H9 (cell line): Measurements from ENCODE around the gene MPC1L. TPM values are rescaled to one million over a fixed set of nuclear protein-coding genes. Genes with fewer than 3 reads are reported as not detected.

ENCODE experiments used
- DNase-seq: peaks from one replicate; pipeline ENCODE4 v3.0.0-alpha.2; 2017
- H2AFZ ChIP-seq: one replicate; pipeline ENCODE4 v1.6.1; 2013; ENCODE audit warnings: mild to moderate bottlenecking, low read length, control low read depth, moderate library complexity
- H2AK5ac ChIP-seq: 2 replicates; pipeline ENCODE4 v1.6.1; 2013; ENCODE audit warnings: low read length, control low read depth, mixed read lengths; ENCODE audit not compliant: insufficient read length
- H2BK120ac ChIP-seq: one replicate; pipeline ENCODE4 v1.6.1; 2013; ENCODE audit warnings: low read depth, mild to moderate bottlenecking, low read length, control low read depth, inconsistent platforms; ENCODE audit not compliant: poor library complexity, severe bottlenecking
- H2BK12ac ChIP-seq: 2 replicates; pipeline ENCODE4 v1.6.1; 2013; ENCODE audit warnings: low read length, control low read depth, mixed read lengths, low read depth; ENCODE audit not compliant: insufficient read length
- H2BK15ac ChIP-seq: 2 replicates; pipeline ENCODE4 v1.6.1; 2013; ENCODE audit warnings: low read depth, low read length, control low read depth
- H2BK20ac ChIP-seq: one replicate; pipeline ENCODE4 v1.6.1; 2013; ENCODE audit warnings: low read depth, mild to moderate bottlenecking, low read length, control low read depth, inconsistent platforms; ENCODE audit not compliant: poor library complexity, severe bottlenecking
- H2BK5ac ChIP-seq: 2 replicates; pipeline ENCODE4 v1.6.1; 2013; ENCODE audit warnings: low read length, control low read depth, mixed read lengths; ENCODE audit not compliant: insufficient read length
- H3K14ac ChIP-seq: 2 replicates; pipeline ENCODE4 v1.6.1; 2013; ENCODE audit warnings: low read length, control low read depth; ENCODE audit not compliant: insufficient read depth
- H3K18ac ChIP-seq: 2 replicates; pipeline ENCODE4 v1.6.1; 2013; ENCODE audit warnings: low read depth, mild to moderate bottlenecking, mixed read lengths, low read length, control low read depth; ENCODE audit not compliant: insufficient read length
- H3K23ac ChIP-seq: 2 replicates; pipeline ENCODE4 v1.6.1; 2013; ENCODE audit warnings: low read length, control low read depth, mixed read lengths, low read depth; ENCODE audit not compliant: insufficient read length
- H3K23me2 ChIP-seq: 2 replicates; pipeline ENCODE4 v1.6.1; 2013; ENCODE audit warnings: low read depth, mild to moderate bottlenecking, mixed read lengths, low read length, control low read depth; ENCODE audit not compliant: insufficient read length, poor library complexity, severe bottlenecking
- H3K27ac ChIP-seq: 2 replicates; pipeline ENCODE4 v1.5.1; 2013; ENCODE audit warnings: low read length, control low read depth, mixed read lengths, low read depth; ENCODE audit not compliant: insufficient read length
- H3K27me3 ChIP-seq: 2 replicates; pipeline ENCODE4 v1.6.1; 2013; ENCODE audit warnings: low read length, control low read depth, inconsistent platforms; ENCODE audit not compliant: insufficient read depth
- H3K4ac ChIP-seq: 2 replicates; pipeline ENCODE4 v1.6.1; 2013; ENCODE audit warnings: low read depth, mild to moderate bottlenecking, control low read depth, inconsistent platforms, low read length, moderate library complexity
- H3K4me1 ChIP-seq: 2 replicates; pipeline ENCODE4 v1.6.1; 2013; ENCODE audit warnings: low read length, control low read depth, inconsistent platforms; ENCODE audit not compliant: insufficient read depth
- H3K4me2 ChIP-seq: 2 replicates; pipeline ENCODE4 v1.6.1; 2013; ENCODE audit warnings: low read length, control low read depth, mixed read lengths; ENCODE audit not compliant: insufficient read length, insufficient read depth
- H3K56ac ChIP-seq: 2 replicates; pipeline ENCODE4 v1.6.1; 2013; ENCODE audit warnings: low read depth, mild to moderate bottlenecking, mixed read lengths, low read length, control low read depth; ENCODE audit not compliant: insufficient read length
- H3K79me1 ChIP-seq: 2 replicates; pipeline ENCODE4 v1.6.1; 2013; ENCODE audit warnings: low read depth, mild to moderate bottlenecking, moderate library complexity, low read length, control low read depth, inconsistent platforms; ENCODE audit not compliant: insufficient read depth, poor library complexity, severe bottlenecking
- H3K79me2 ChIP-seq: 2 replicates; pipeline ENCODE4 v1.6.1; 2013; ENCODE audit warnings: low read length, control low read depth, inconsistent platforms; ENCODE audit not compliant: insufficient read depth
- H3K9ac ChIP-seq: 2 replicates; pipeline ENCODE4 v1.6.1; 2013; ENCODE audit warnings: low read length, control low read depth, mixed read lengths; ENCODE audit not compliant: insufficient read length; ENCODE audit errors: extremely low read depth
- H3K9me3 ChIP-seq: one replicate; pipeline ENCODE4 v1.6.1; 2013; ENCODE audit warnings: low read depth, low read length, inconsistent platforms; ENCODE audit not compliant: control insufficient read depth
- H3T11ph ChIP-seq: one replicate; pipeline ENCODE4 v1.6.1; 2013; ENCODE audit warnings: mild to moderate bottlenecking, low read length, control low read depth, inconsistent platforms
- H4K20me1 ChIP-seq: one replicate; pipeline ENCODE4 v1.6.1; 2013; ENCODE audit not compliant: control insufficient read depth, insufficient read length, insufficient read depth
- H4K5ac ChIP-seq: 2 replicates; pipeline ENCODE4 v1.6.1; 2013; ENCODE audit warnings: low read depth, mild to moderate bottlenecking, mixed read lengths, low read length, control low read depth; ENCODE audit not compliant: insufficient read length
- H4K8ac ChIP-seq: replicated peaks from 2 replicates; pipeline ENCODE4 v1.6.1; 2013; ENCODE audit warnings: low read length, control low read depth, mixed read lengths, low read depth; ENCODE audit not compliant: insufficient read length
- H4K91ac ChIP-seq: 2 replicates; pipeline ENCODE4 v1.6.1; 2013; ENCODE audit warnings: low read depth, mild to moderate bottlenecking, moderate library complexity, mixed read lengths, low read length, control low read depth; ENCODE audit not compliant: insufficient read length
- H3K27ac Mint-ChIP-seq, 3 experiments: 2 replicates in 2 of 3; 3 replicates in 1 of 3; pipeline ENCODE4 v1.8.0; 2020 to 2021; ENCODE audit warnings: mixed read lengths in 3 of 3, mild to moderate bottlenecking in 1 of 3, moderate library complexity in 1 of 3
- H3K27me3 Mint-ChIP-seq: 2 replicates; pipeline ENCODE4 v1.8.0; 2021; ENCODE audit warnings: low read depth, mild to moderate bottlenecking, moderate library complexity, mixed read lengths
- H3K36me3 Mint-ChIP-seq, 3 experiments: 2 replicates in 2 of 3; 3 replicates in 1 of 3; pipeline ENCODE4 v1.8.0; 2020 to 2021; ENCODE audit warnings: low read depth in 3 of 3, mixed read lengths in 3 of 3; ENCODE audit not compliant: insufficient read depth in 1 of 3
- H3K4me1 Mint-ChIP-seq, 2 experiments: 2 replicates each; pipeline ENCODE4 v1.8.0; 2020; ENCODE audit warnings: mixed read lengths in 2 of 2
- H3K4me3 Mint-ChIP-seq, 2 experiments: 2 replicates in 1 of 2; 3 replicates in 1 of 2; pipeline ENCODE4 v1.8.0; 2020 to 2021; ENCODE audit warnings: mild to moderate bottlenecking in 2 of 2, mixed read lengths in 2 of 2, moderate library complexity in 1 of 2
- H3K9me3 Mint-ChIP-seq, 2 experiments: 2 replicates in 1 of 2; 3 replicates in 1 of 2; pipeline ENCODE4 v1.8.0; 2020; ENCODE audit warnings: mild to moderate bottlenecking in 2 of 2, mixed read lengths in 2 of 2, moderate library complexity in 1 of 2
- WGBS: extraction: QIAGEN DNeasy Blood & Tissue Kit; methylation state at CpG from one replicate; pipeline ENCODE4 v1.1.7; 2013; ENCODE audit warnings: missing lambda C conversion rate, low lambda C conversion rate, mixed read lengths; ENCODE audit not compliant: insufficient read length; ENCODE audit errors: extremely low coverage; 5-methylcytosine and 5-hydroxymethylcytosine counted together
- total RNA-seq: library from RNA; stranded (reverse); gene quantifications from 2 replicates; pipeline ENCODE4 v1.2.1, GENCODE V29; 2021
- TF ChIP-seq, protein P1 (sequence below): fragments of 200-600 bp; sonication (generic); conservative IDR thresholded peaks from 3 replicates; pipeline ENCODE4 v1.8.0; 2021; ENCODE audit warnings: antibody characterized with exemption, mild to moderate bottlenecking

Gene MPC1L
- total RNA-seq, 1 experiment from 2014 or later: not detected

GRCh38 chrX:40646489-40647306, 23.5 kb downstream of the MPC1L start:
- H2AFZ ChIP-seq: no peak overlapping the region
- no peak overlapping the region for H2BK120ac ChIP-seq
- H3K14ac ChIP-seq: no peak overlapping the region
- no peaks in the 10 kb centered on the region for H3K79me1 ChIP-seq
- no peak overlapping the region for H3K27ac ChIP-seq
- H3K79me2 ChIP-seq: peaks cover 7% of the 10 kb centered on the region; the same call in 1 of the 2 replicates
- H3K23ac ChIP-seq: no peak overlapping the region
- peak overlapping the region; percentile 67 for H3K4me2 ChIP-seq
- H3K4ac ChIP-seq: no peak overlapping the region
- TF ChIP-seq, protein P1, sequence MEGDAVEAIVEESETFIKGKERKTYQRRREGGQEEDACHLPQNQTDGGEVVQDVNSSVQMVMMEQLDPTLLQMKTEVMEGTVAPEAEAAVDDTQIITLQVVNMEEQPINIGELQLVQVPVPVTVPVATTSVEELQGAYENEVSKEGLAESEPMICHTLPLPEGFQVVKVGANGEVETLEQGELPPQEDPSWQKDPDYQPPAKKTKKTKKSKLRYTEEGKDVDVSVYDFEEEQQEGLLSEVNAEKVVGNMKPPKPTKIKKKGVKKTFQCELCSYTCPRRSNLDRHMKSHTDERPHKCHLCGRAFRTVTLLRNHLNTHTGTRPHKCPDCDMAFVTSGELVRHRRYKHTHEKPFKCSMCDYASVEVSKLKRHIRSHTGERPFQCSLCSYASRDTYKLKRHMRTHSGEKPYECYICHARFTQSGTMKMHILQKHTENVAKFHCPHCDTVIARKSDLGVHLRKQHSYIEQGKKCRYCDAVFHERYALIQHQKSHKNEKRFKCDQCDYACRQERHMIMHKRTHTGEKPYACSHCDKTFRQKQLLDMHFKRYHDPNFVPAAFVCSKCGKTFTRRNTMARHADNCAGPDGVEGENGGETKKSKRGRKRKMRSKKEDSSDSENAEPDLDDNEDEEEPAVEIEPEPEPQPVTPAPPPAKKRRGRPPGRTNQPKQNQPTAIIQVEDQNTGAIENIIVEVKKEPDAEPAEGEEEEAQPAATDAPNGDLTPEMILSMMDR: no peak
- H3K56ac ChIP-seq: no peak overlapping the region
- H3K9me3 ChIP-seq: no peaks in the 10 kb centered on the region
- no peaks in the 10 kb centered on the region for H3K23me2 ChIP-seq
- Mint-ChIP-seq H3K4me3 (peak overlapping the region; percentile 89 to 94), H3K27me3 (no peaks in the 10 kb centered on the region), H3K36me3 (peaks cover 12 to 39% (median 39%) of the 10 kb centered on the region in 3 experiments), H3K27ac (peak overlapping the region; percentile 78 to 94 (median 79); a peak in 5 of 7 replicates), H3K9me3 (peaks cover 49 to 53% of the 10 kb centered on the region in 2 experiments), H3K4me1 (peaks cover 10 to 24% of the 10 kb centered on the region in 2 experiments)
- H2BK5ac ChIP-seq: no peak overlapping the region
- no peak overlapping the region for H2BK15ac ChIP-seq
- H3K18ac ChIP-seq: no peak overlapping the region
- H3K27me3 ChIP-seq: no peaks in the 10 kb centered on the region
- no peak for DNase-seq
- no peak overlapping the region for H2BK20ac ChIP-seq
- H3K9ac ChIP-seq: peak overlapping the region; percentile 25
- H4K8ac ChIP-seq: no peak overlapping the region
- no peak overlapping the region for H3T11ph ChIP-seq
- H4K20me1 ChIP-seq: no peaks in the 10 kb centered on the region
- H3K4me1 ChIP-seq: no peaks in the 10 kb centered on the region
- H2BK12ac ChIP-seq: no peak overlapping the region
- H4K5ac ChIP-seq: no peak overlapping the region
- no peak overlapping the region for H4K91ac ChIP-seq
- no CpG with 5 or more reads among the region's 33 CpGs for WGBS
- H2AK5ac ChIP-seq: no peak overlapping the region
